BJ (cell line): ENCODE results near the gene MARCHF4. TPM values are rescaled to one million over a fixed set of nuclear protein-coding genes. Genes with fewer than 3 reads are reported as not detected.
A peak's percentile ranks its signal among the peaks of the same experiment; 100 is the strongest.

Experiments used
- CTCF ChIA-PET: fragments of 350-600 bp; formaldehyde crosslinking; extraction: SDS; loops from one replicate; lab custom pipeline; 2021; ENCODE audit warnings: antibody characterized with exemption, inconsistent platforms; lab: Yijun Ruan, JAX
- POLR2A ChIA-PET: fragments of 300-600 bp; sonication (Branson Sonifier 250); formaldehyde crosslinking; extraction: SDS; loops from one replicate; lab custom pipeline; 2021; ENCODE audit warnings: antibody characterized with exemption; lab: Charles Lee
- DNase-seq: peaks from one replicate; pipeline ENCODE4 v3.0.0-alpha.2; 2011; ENCODE audit warnings: low read depth
- H3K27me3 ChIP-seq: 2 replicates; pipeline ENCODE4 v1.6.0; 2011; ENCODE audit warnings: low read length; ENCODE audit not compliant: control insufficient read depth, insufficient read depth
- H3K36me3 ChIP-seq: 2 replicates; pipeline ENCODE4 v1.5.1; 2011; ENCODE audit warnings: low read length; ENCODE audit not compliant: control insufficient read depth, insufficient read depth
- H3K4me3 ChIP-seq: 2 replicates; pipeline ENCODE4 v1.5.1; 2011; ENCODE audit warnings: low read depth, mild to moderate bottlenecking, control low read depth, low read length
- polyA plus RNA-seq: library from polyadenylated mRNA; depleted of rRNA; stranded (reverse); fragments of >200 nt; gene quantifications from 2 replicates; pipeline ENCODE4 v1.2.3, GENCODE V29; 2011
- TF ChIP-seq, protein P1 (sequence below): IDR thresholded peaks from 2 replicates; pipeline ENCODE4 v1.5.1; 2011; ENCODE audit warnings: low read depth, mild to moderate bottlenecking, control low read depth, inconsistent platforms, low read length, moderate library complexity; ENCODE audit not compliant: insufficient read depth

MARCHF4 gene
- polyA plus RNA-seq, 1 experiment, result 9.7 TPM

DNA sequence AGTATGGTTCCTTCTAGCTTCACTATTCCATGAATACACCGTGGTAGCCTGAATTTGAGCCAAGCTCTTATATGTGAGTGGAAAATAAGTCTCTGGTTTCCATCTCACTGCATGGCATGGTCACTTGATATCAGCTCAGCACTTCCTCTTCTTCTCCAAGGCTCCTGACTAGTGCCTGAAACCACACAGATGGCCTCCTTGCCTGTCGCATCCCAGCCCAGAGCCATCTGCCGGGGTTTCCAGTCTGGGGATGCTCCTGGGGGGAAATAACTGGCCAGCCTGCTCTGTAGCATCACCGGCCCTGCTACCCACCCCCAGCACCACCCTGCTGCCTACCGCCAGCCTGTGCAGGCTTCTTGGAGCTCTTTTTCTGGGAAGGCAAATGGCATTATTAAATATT lies 7.7 kb upstream of the MARCHF4 start:
- TF ChIP-seq, protein P1, sequence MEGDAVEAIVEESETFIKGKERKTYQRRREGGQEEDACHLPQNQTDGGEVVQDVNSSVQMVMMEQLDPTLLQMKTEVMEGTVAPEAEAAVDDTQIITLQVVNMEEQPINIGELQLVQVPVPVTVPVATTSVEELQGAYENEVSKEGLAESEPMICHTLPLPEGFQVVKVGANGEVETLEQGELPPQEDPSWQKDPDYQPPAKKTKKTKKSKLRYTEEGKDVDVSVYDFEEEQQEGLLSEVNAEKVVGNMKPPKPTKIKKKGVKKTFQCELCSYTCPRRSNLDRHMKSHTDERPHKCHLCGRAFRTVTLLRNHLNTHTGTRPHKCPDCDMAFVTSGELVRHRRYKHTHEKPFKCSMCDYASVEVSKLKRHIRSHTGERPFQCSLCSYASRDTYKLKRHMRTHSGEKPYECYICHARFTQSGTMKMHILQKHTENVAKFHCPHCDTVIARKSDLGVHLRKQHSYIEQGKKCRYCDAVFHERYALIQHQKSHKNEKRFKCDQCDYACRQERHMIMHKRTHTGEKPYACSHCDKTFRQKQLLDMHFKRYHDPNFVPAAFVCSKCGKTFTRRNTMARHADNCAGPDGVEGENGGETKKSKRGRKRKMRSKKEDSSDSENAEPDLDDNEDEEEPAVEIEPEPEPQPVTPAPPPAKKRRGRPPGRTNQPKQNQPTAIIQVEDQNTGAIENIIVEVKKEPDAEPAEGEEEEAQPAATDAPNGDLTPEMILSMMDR, result no peak
- Histone ChIP-seq H3K27me3 (no peaks in the 10 kb centered on the region), H3K4me3 (no peak overlapping the region), H3K36me3 (no peaks in the 10 kb centered on the region)
- DNase-seq, result no peak
- POLR2A ChIA-PET, result no interaction called here
- CTCF ChIA-PET, result interaction anchor here (2.3 kb wide), 1 partner anchor 23 kb away, joined by 14 read pairs; no protein-coding TSS in a partner anchor

DNA sequence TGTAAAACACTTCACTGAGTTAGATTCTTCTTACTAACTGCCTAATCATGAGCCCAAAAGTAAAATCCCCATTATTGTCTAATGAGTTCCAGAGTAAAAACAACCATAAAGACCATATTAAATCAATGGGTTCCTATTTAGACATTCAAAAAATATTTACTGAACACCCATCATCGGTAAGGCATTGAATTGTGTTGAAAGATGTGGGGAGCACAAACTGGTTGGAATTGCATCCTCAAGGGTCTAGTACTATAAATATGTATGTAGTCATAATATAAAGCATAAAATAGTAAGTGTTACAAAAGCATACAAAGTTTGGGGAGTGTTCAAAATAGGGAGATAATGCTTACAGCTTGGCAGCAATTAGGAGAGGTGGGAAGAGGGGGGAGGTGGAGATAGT lies 3.0 kb upstream of the MARCHF4 start:
- POLR2A ChIA-PET, result no interaction called here
- TF ChIP-seq, protein P1, result no peak
- CTCF ChIA-PET, result interaction anchor here (1.0 to 1.6 kb wide), 3 partner anchors 12 to 261 kb away, joined by 3 to 5 read pairs (median 3); no protein-coding TSS in a partner anchor
- Histone ChIP-seq H3K36me3 (no peaks in the 10 kb centered on the region), H3K4me3 (no peak overlapping the region), H3K27me3 (no peaks in the 10 kb centered on the region)
- no peak for DNase-seq

DNA sequence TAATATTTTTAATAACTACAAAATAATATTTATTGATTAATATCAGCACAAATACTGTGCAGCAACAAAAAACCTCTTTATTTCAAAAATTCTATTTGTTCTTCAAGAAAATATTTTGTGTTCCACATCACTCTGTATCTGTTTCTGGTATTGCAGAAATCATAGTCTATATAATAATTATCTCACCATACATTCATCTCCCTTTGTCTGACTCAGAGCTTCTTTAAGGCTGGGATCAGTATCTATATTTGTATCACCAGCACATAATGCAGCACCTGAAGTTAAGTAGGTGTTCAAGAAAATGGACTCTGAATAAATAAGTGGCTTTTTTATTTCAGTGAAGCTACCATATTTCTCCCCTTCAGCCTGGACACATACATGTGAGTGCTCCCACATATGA lies 1.6 kb upstream of the MARCHF4 start:
- POLR2A ChIA-PET, result no interaction called here
- CTCF ChIA-PET, result interaction anchor here (1.0 to 3.0 kb wide), 5 partner anchors 8 to 152 kb away, joined by 3 to 14 read pairs (median 4); no protein-coding TSS in a partner anchor
- no peak for DNase-seq

DNA sequence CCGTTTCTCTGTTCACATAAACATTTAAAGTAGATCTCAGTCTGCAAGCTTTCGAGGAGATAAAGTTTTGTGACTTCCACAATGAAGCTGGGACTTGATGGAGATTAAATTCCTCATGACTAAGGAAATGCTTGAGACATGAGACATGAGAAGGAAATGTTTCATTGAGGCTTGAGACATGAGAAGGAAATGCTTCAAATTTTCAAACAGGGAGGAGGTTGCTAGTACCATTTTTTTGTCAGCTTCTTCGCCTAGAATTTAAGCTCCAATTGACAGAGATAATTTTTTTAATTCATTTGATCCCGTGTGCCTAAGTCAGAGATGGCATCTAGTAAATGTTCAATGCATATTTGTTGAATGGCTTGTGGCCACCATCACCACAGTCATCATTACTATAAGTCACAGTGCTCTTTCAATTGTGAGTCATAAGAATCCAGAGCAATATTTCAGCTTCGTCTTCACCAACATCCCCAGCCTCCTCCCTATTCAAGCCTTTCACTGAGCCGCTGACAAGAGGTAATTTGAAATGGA lies 543 bp upstream of the MARCHF4 start:
- H3K27me3 ChIP-seq, result no peaks in the 10 kb centered on the region
- ChIA-PET CTCF (interaction anchor here (0.6 to 3.0 kb wide), 11 partner anchors 9 to 151 kb away, joined by 3 to 14 read pairs (median 4); partner anchors contain the start of gene SMARCAL1), POLR2A (interaction anchor here (0.6 to 1.5 kb wide), 4 partner anchors 39 to 203 kb away, joined by 3 to 13 read pairs (median 4); partner anchors contain the start of gene SMARCAL1)
- H3K36me3 ChIP-seq, result no peaks in the 10 kb centered on the region
- peak overlapping the region; percentile 85 for H3K4me3 ChIP-seq
- TF ChIP-seq, protein P1, result no peak
- DNase-seq, result peak; percentile 79

More for the DNA sequence above, 1.6 kb upstream of the MARCHF4 start:
- TF ChIP-seq, protein P1, result no peak
- no peaks in the 10 kb centered on the region for H3K36me3 ChIP-seq
- no peaks in the 10 kb centered on the region for H3K27me3 ChIP-seq
- no peak overlapping the region for H3K4me3 ChIP-seq

DNA sequence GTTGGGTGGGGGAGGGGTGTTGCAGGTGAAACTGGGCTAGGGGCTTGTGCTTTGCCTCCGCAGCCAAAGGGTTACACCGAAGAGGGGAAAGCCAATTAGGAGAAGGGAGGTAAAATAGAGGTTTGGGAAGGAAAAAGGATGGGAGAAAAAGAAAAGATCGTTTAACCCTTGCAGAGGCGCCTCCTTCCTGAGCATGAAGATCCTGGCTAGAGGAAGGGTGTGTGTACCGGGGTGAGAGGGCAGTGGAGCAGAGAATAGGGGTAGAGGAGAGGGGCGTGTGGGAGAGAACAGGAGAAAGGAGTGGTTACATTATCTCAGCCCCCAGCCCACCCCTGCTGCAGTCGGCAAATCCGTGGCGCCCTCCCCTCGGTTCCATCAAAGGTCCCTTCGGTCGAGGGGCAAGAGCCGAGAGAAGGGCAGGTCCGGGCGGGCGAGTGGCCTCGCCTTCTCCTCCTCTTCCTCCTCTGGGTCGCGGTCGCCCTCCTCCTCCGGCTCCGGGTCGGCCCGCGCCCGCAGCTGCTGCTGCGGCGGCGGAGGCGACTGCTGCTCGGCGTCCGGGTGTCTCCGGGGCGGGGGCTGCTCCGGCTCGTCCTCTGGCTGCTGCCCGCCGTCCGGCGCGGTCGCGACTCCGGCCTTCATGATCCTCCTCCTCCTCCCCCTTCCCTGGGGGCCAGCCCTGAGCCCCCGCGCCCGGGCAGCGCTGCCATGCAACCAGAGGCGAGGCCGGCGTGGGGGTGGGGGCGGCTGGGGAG lies 1.1 kb downstream of the MARCHF4 start:
- CTCF ChIA-PET, result interaction anchor here (1.2 to 3.0 kb wide), 3 partner anchors 11 to 149 kb away, joined by 3 to 14 read pairs (median 5); no protein-coding TSS in a partner anchor
- POLR2A ChIA-PET, result interaction anchor here (0.7 kb wide), 1 partner anchor 72 kb away, joined by 3 read pairs; no protein-coding TSS in a partner anchor
- Histone ChIP-seq H3K36me3 (no peaks in the 10 kb centered on the region), H3K27me3 (no peaks in the 10 kb centered on the region), H3K4me3 (peak overlapping the region; percentile 85)
- TF ChIP-seq, protein P1, result no peak
- no peak for DNase-seq
